Right atrium auricular region (tissue), 2 donors: Measurements from ENCODE around the gene KCNIP1. TPM values are rescaled to one million over a fixed set of nuclear protein-coding genes. Genes with fewer than 3 reads are reported as not detected.
A peak's percentile ranks its signal among the peaks of the same experiment; 100 is the strongest.
"Not testable (repeated sequence)": the region's sequence is repeated elsewhere in the genome, so short reads cannot be mapped to it uniquely, and the experiment has no call there.

Experiments
- DNase-seq: peaks from one replicate; pipeline ENCODE4 v3.0.0-alpha.2; 2019; ENCODE audit warnings: low spot score
- H3K27ac ChIP-seq, 2 donors: fragments of 200-600 bp; sonication (generic); 1 replicate in 1 of 2; 2 replicates in 1 of 2; pipeline ENCODE4 v1.5.1; 2016 to 2019
- H3K27me3 ChIP-seq, 2 donors: fragments of 200-600 bp; sonication (generic); one replicate each; pipeline versions ENCODE4 v1.5.1 to v1.6.0; 2017 to 2019
- H3K36me3 ChIP-seq: fragments of 200-600 bp; sonication (generic); one replicate; pipeline ENCODE4 v1.5.1; 2016
- H3K4me1 ChIP-seq, 2 donors: fragments of 200-600 bp; sonication (generic); one replicate each; pipeline versions ENCODE4 v1.5.1 to v1.6.0; 2017 to 2019
- H3K4me3 ChIP-seq, 2 donors: fragments of 200-600 bp; sonication (generic); 1 replicate in 1 of 2; 2 replicates in 1 of 2; pipeline ENCODE4 v1.5.1; 2017 to 2019; ENCODE audit warnings: mild to moderate bottlenecking in 1 of 2, moderate library complexity in 1 of 2
- H3K9me3 ChIP-seq, 2 donors: fragments of 200-600 bp; sonication (generic); one replicate each; pipeline ENCODE4 v1.5.1; 2019
- CTCF ChIP-seq, 2 donors: fragments of 200-600 bp; sonication (generic); IDR thresholded peaks; one replicate each; pipeline ENCODE4 v1.5.1; 2019; ENCODE audit warnings: antibody characterized with exemption in 2 of 2
- total RNA-seq, 2 donors: library from RNA; depleted of rRNA; stranded (reverse); fragments of >200 nt; gene quantifications; one replicate each; pipeline ENCODE4 v1.1.0, GENCODE V29; 2016

KCNIP1 gene
- total RNA-seq, 2 donors from 2014 or later, result not detected

GRCh38 chr5:170757669-170758068, 253.8 kb downstream of the KCNIP1 start:
- DNase-seq, result no peak
- peak overlapping the region; percentile 73 to 94 for H3K27ac ChIP-seq
- TF ChIP-seq CTCF (IDR thresholded peaks at IDR 0.05), result no peak
- peaks cover 0 to 32% of the 10 kb centered on the region in 2 donors for H3K4me1 ChIP-seq
- no peak overlapping the region for H3K4me3 ChIP-seq
- no peaks in the 10 kb centered on the region for H3K27me3 ChIP-seq
- no peaks in the 10 kb centered on the region for H3K9me3 ChIP-seq
- H3K36me3 ChIP-seq, result no peaks in the 10 kb centered on the region

- Histone ChIP-seq H3K27ac (peak overlapping the region; percentile 73 to 94), H3K9me3 (no peaks in the 10 kb centered on the region), H3K27me3 (no peaks in the 10 kb centered on the region), H3K4me3 (no peak overlapping the region), H3K4me1 (peaks cover 0 to 32% of the 10 kb centered on the region in 2 donors), H3K36me3 (no peaks in the 10 kb centered on the region)
- DNase-seq, result no peak
- no peak for TF ChIP-seq CTCF (IDR thresholded peaks at IDR 0.05)
These were observed 254.7 kb downstream of the KCNIP1 start for GRCh38 chr5:170758481-170758880.

GRCh38 chr5:170760113-170760512, 256.3 kb downstream of the KCNIP1 start:
- peak overlapping the region in 1 of 2 donors; percentile 94 for H3K27ac ChIP-seq
- no peak overlapping the region for H3K4me3 ChIP-seq
- no peaks in the 10 kb centered on the region for H3K36me3 ChIP-seq
- no peaks in the 10 kb centered on the region for H3K9me3 ChIP-seq
- H3K27me3 ChIP-seq, result no peaks in the 10 kb centered on the region
- H3K4me1 ChIP-seq, result peaks cover 0 to 32% of the 10 kb centered on the region in 2 donors
- no peak for TF ChIP-seq CTCF (IDR thresholded peaks at IDR 0.05)
- DNase-seq, result no peak

- Histone ChIP-seq H3K4me1 (peaks cover 0 to 21% of the 10 kb centered on the region in 2 donors), H3K36me3 (no peaks in the 10 kb centered on the region), H3K27me3 (no peaks in the 10 kb centered on the region), H3K27ac (no peak overlapping the region), H3K4me3 (no peak overlapping the region), H3K9me3 (no peaks in the 10 kb centered on the region)
- DNase-seq, result no peak
- no peak for TF ChIP-seq CTCF (IDR thresholded peaks at IDR 0.05)
These were observed 257.4 kb downstream of the KCNIP1 start for GRCh38 chr5:170761048-170761707.

- H3K27ac ChIP-seq, result no peak overlapping the region
- no peak for TF ChIP-seq CTCF (IDR thresholded peaks at IDR 0.05)
- H3K27me3 ChIP-seq, result no peaks in the 10 kb centered on the region
- no peak for DNase-seq
- peaks cover 0 to 16% of the 10 kb centered on the region in 2 donors for H3K4me1 ChIP-seq
- H3K36me3 ChIP-seq, result no peaks in the 10 kb centered on the region
- H3K9me3 ChIP-seq, result no peaks in the 10 kb centered on the region
- H3K4me3 ChIP-seq, result no peak overlapping the region
These were observed 257.9 kb downstream of the KCNIP1 start for GRCh38 chr5:170761708-170762066.

GRCh38 chr5:170762298-170762697, 258.5 kb downstream of the KCNIP1 start:
- H3K9me3 ChIP-seq, H3K27me3 ChIP-seq, H3K4me3 ChIP-seq, H3K4me1 ChIP-seq, H3K27ac ChIP-seq, DNase-seq, H3K36me3 ChIP-seq: not testable (repeated sequence)

- not testable (repeated sequence) for H3K4me1 ChIP-seq, H3K9me3 ChIP-seq, H3K4me3 ChIP-seq, H3K27me3 ChIP-seq, DNase-seq, H3K27ac ChIP-seq, H3K36me3 ChIP-seq
These were observed 262.0 kb downstream of the KCNIP1 start for GRCh38 chr5:170765868-170766267.
